ENCODE results near the gene SLC11A1. TPM values are rescaled to one million over a fixed set of nuclear protein-coding genes. Genes with fewer than 3 reads are reported as not detected.

SLC11A1 gene
- total RNA-seq, 4 donors from 2014 or later: 19.0 to 213 (median 52.9) TPM

DNA sequence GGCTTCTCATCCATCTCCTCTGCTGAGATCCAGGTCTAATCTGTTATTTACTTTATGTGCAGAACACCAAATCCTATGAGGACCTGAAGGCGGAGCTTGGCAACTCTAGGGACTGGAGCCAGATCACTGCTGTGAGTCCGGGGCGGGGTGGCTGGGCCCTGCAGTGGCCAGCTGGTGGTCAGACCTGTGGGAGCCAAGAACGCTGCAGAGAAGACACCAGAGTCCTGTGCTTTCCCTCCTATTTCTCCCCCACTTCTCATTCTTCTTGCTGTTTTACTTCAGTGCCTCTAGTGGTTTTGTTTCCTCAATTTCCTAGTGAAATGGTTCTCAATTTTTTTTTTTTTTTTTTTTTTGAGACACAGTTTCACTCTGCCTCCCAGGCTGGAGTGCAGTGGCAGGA, 56.5 kb downstream of the SLC11A1 start:
- 69 to 72% methylated on average over 4 of the region's 4 CpGs for WGBS, 2 donors
- Histone ChIP-seq H3K9me3 (no peaks in the 10 kb centered on the region), H3K4me1 (no peaks in the 10 kb centered on the region), H3K36me3 (peaks cover 0 to 2% (median 0%) of the 10 kb centered on the region in 3 donors), H3K27ac (no peak overlapping the region), H3K27me3 (no peaks in the 10 kb centered on the region), H3K4me3 (no peak overlapping the region)
- TF ChIP-seq, protein P1, sequence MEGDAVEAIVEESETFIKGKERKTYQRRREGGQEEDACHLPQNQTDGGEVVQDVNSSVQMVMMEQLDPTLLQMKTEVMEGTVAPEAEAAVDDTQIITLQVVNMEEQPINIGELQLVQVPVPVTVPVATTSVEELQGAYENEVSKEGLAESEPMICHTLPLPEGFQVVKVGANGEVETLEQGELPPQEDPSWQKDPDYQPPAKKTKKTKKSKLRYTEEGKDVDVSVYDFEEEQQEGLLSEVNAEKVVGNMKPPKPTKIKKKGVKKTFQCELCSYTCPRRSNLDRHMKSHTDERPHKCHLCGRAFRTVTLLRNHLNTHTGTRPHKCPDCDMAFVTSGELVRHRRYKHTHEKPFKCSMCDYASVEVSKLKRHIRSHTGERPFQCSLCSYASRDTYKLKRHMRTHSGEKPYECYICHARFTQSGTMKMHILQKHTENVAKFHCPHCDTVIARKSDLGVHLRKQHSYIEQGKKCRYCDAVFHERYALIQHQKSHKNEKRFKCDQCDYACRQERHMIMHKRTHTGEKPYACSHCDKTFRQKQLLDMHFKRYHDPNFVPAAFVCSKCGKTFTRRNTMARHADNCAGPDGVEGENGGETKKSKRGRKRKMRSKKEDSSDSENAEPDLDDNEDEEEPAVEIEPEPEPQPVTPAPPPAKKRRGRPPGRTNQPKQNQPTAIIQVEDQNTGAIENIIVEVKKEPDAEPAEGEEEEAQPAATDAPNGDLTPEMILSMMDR (IDR thresholded peaks at IDR 0.05): no peak
- no peak for TF ChIP-seq POLR2A (IDR thresholded peaks at IDR 0.05)
- TF ChIP-seq EP300 (IDR thresholded peaks at IDR 0.05): no peak
- DNase-seq (ENCODE audit: low spot score in 2 of 2): no peak

DNA sequence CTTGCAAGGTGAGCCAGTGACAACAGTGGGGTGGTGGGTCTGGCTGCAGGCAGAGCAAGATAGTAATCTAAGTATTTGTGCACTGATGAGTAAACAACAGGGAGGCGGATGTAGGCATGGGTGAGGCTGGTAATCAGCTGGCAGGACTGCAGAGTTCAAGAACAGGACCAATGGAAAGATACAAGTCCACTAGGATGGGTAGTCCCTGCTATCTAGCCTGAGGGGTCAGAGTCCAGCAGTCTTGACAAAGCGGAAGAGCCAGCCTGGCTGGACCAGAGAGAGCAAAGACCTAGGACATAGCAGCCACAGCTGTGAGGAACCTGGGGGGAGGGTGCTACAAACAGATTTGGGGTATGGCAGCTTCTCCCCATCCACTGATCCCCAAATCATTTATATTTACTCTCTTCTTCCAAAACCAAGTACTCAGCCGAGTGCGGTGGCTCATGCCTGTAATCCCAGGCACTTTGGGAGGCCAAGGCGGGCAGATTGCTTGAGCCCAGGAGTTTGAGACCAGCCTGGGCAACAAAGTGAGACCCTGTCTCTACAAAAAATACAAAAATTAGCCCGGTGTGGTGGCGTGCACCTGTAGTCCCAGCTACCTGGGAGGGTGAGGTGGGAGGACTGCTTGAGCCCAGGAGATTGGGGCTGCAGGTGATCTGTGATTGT, 62.8 kb downstream of the SLC11A1 start:
- no peak overlapping the region for H3K27ac ChIP-seq
- H3K36me3 ChIP-seq: peaks cover 0 to 62% (median 0%) of the 10 kb centered on the region in 3 donors
- no peak for DNase-seq (ENCODE audit: low spot score in 2 of 2)
- WGBS, 2 donors: 94 to 99% methylated on average over 7 of the region's 7 CpGs
- H3K27me3 ChIP-seq: no peaks in the 10 kb centered on the region
- no peak overlapping the region for H3K4me3 ChIP-seq
- TF ChIP-seq, protein P1 (IDR thresholded peaks at IDR 0.05): no peak
- H3K9me3 ChIP-seq: no peaks in the 10 kb centered on the region
- no peaks in the 10 kb centered on the region for H3K4me1 ChIP-seq

DNA sequence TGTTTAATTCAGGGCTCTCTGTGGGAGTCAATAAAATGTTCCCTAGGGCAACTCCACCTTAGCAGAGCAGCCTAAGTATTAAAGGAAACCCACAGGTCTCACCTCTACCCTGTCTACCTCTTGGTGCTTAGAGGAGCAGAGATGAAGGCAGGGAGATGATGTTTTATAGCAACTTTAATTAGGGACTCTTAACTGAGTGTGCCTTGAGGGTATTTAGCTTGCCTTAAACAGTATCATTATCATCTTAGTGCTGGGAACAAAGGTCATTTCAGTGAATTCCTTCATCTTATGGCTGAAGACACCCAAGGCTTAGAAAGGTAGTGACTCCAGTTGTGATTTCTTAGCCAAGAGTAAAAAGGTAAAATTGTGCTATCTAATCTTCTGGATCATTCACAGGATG, 63.5 kb downstream of the SLC11A1 start:
- Histone ChIP-seq H3K36me3 (peaks cover 0 to 63% (median 0%) of the 10 kb centered on the region in 3 donors), H3K9me3 (no peaks in the 10 kb centered on the region), H3K4me1 (no peaks in the 10 kb centered on the region), H3K27me3 (no peaks in the 10 kb centered on the region), H3K4me3 (no peak overlapping the region), H3K27ac (no peak overlapping the region)
- TF ChIP-seq POLR2A (IDR thresholded peaks at IDR 0.05) (no peak), EP300 (IDR thresholded peaks at IDR 0.05) (no peak)
- TF ChIP-seq, protein P1 (IDR thresholded peaks at IDR 0.05): no peak
- no peak for DNase-seq (ENCODE audit: low spot score in 2 of 2)

Small RNAs within 50 kb of the gene (small RNA-seq; reads per million reads assigned to genes)
- 170 reads per million, percentile 96 among the genes with 10 or more reads in this experiment for gene MIR26B
- gene MIR6810: 0.28 reads per million

Other genes with a start within 250 kb of the SLC11A1 start
- gene CXCR1, start 215.3 kb upstream of the SLC11A1 start, total RNA-seq: under 1 TPM in 2 of 4 donors, not detected in 2; 0.21 to 0.66 TPM
- 100 to 1,000 TPM; 193 to 248 (median 222) TPM for gene ARPC2, start 165.1 kb upstream of the SLC11A1 start, total RNA-seq
- 10 to 100 TPM in 2 of 4 donors, 1 to 10 TPM in 2; 4.6 to 37.8 (median 13.5) TPM for gene GPBAR1, start 121.3 kb upstream of the SLC11A1 start, total RNA-seq
- 100 to 1,000 TPM; 111 to 179 (median 143) TPM for gene AAMP, start 112.1 kb upstream of the SLC11A1 start, total RNA-seq
- gene PNKD, start 111.8 kb upstream of the SLC11A1 start, total RNA-seq: 10 to 100 TPM; 62.3 to 68.9 (median 63.6) TPM
- 100 to 1,000 TPM; 183 to 282 (median 202) TPM for gene TMBIM1, start 89.8 kb upstream of the SLC11A1 start, total RNA-seq
- not detected for gene CATIP, start 25.4 kb upstream of the SLC11A1 start, total RNA-seq
- 100 to 1,000 TPM; 122 to 164 (median 140) TPM for gene CTDSP1, start 17.6 kb downstream of the SLC11A1 start, total RNA-seq
- gene VIL1, start 36.9 kb downstream of the SLC11A1 start, total RNA-seq: not detected
- 10 to 100 TPM; 14.0 to 40.8 (median 19.9) TPM for gene USP37, start 186.1 kb downstream of the SLC11A1 start, total RNA-seq
- gene CNOT9, start 186.6 kb downstream of the SLC11A1 start, total RNA-seq: 10 to 100 TPM; 34.2 to 66.4 (median 39.7) TPM
- 10 to 100 TPM in 3 of 4 donors, 1 to 10 TPM in 1; 9.2 to 20.1 (median 13.4) TPM for gene PLCD4, start 225.6 kb downstream of the SLC11A1 start, total RNA-seq

Measured in tibial nerve (tissue), 4 donors.